Nucleus accumbens (tissue), 56 donors: ENCODE results near the gene EYA2.

Source experiments
- DNase-seq, 56 donors: peaks; one replicate each; lab custom pipeline; 2025; lab: John Stamatoyannopoulos, UW

The EYA2 gene

DNA sequence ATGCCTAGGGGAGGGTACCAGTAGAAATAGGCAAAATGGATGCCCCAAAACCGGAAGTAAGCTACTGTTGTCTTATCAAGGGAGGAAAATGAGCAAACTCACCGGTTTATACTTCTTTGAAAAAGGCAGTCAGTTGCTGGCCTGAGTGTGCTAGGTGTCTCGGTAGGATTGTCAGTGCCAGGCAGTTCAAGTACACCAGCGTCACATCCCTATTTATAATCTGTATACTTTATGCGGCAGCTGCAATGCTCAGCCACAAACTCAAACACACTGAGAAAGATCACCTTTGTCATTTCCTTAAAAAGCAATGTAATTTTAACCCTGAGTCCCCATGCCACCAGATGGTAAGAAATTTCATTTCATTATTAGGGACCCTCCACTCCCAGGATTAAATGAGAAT is 196.2 kb downstream of the EYA2 start:
- no peak for DNase-seq

DNA sequence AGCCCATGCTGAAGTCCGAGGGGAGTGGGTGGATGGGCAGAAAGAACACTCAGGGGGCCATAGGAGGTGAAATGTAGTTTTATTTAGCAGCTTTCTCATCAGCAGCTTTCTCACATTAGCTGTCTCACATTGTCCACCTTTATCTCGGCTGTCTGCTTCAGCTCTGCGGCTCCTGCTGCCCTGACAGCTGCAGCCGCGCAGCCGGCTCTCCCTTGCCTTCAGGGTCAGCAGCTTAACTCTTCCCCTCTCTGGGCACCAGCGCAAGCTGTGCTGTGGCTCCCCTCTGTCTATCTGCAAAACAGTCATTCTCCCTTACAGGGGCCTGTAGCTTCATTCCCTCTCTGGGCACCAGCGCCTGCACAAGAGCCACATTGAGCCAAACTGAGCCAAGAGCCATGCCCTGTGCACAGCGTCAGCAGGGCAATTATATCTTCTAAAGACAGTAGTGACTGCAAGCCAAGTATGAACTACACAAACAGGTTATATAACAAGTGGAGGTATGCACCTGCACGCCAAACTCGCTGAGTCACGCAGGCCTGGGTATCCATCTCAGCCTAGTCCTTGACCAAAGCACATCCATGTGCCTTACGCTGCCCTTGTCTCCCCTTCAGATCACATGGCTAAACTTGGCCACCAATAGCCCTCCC is 198.8 kb downstream of the EYA2 start:
- DNase-seq, result no peak

DNA sequence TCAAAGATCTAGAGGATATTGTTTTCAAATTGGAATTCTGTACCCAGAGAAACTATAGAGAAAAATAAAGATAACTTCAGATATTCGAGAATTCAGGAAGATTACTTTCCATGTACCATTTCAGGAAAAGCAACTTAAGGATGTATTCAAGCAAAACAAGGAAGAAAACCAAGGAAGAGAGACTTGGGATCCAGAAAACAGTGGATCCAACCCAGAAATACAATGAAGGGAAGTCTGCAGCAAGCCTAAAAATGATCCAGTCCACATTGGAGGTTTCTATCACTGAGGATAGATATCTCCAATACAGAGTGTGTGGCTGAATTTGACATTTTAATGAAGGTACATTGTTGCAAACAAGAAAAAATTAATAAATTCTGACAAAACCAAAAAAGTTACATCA is 201.0 kb downstream of the EYA2 start:
- no peak for DNase-seq

DNA sequence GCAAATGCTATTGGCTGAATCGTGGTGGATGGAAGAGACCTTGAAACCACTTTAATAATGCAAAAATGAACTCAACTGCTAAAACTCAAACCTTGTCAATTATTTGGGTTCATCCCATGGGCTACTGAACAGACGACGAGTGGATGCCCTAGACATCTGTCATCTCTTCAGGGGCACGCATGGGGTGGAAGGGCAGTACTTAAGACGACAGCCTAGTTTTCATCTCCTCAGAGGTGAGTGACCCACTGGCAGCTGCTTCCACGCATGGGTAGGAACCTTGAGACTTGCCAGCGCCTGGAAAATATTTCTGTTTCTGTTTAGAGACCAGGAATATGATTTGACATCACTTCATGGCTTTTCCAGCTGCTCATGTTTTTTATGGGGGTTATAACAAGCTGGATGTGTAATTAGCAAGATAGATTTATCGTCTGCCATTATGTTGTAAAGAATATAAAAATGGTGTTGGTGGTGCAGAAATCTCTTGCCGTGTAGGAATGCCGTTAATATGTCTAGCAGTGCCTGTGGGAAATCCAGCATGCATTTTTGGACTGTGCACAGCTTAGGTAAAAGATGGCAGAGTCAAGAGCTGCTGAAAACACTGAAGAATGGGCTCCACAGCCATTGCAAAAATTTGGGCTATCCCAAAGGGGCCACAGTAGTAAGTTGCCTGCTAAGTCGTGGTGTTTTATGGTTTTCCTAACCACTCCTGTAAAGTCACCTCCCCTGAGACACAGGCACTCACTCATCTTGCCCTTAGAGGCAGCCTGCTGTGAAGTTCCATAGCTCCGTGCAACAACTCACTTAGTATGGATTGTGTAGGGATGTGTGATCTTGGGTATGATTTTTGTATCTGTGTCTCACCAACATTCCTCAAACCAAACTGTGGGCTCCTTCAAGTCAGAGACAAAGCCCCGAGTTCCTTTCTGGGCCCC is 203.3 kb downstream of the EYA2 start:
- DNase-seq, result no peak

DNA sequence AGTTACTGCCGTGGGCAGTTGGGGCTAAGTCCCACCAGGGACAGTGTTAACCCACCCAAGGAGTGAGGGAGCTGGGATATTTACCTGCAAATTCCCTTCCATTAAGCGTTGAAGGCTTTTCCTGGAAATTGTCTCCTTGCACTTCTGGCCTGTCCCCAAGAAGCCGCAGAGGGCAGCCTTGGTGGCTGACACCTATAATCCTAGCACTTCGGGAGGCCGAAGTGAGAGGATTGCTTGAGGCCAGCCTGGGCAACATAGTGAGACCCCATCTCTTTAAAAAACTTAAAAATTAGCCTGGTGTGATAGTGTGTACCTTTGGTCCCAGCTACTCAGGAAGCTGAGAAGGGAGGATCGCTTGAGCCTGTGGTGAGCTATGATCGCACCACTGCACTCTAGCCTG is 204.4 kb downstream of the EYA2 start:
- DNase-seq, result no peak

DNA sequence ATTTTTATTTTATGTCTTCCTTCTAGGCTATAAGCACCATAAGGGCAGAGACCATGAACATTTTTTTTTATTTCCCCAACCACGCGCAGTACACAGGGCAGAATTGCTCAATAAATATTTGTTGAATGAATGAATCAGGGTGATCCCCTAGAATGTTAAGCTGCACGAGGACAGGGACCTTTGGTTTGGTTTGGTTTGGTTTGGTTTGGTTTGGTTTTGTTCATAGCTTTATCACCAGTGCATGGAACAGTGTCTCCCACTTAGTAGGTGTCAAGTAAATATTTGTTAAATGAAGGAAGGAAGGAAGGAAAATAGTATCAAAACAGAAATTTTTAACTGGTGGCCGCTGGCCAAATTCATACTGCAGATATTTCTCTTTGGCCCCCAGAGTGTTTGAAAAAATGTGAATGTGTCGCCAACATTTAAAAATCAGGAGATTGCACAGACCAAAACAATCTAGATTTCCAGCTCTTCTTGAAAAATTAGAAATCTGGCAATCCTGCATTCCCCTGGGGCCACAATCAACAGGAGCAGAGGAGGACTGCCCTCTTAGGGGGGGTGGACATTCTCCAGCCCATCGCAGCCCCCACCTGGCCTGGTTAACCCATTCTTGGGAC is 205.3 kb downstream of the EYA2 start:
- no peak for DNase-seq

DNA sequence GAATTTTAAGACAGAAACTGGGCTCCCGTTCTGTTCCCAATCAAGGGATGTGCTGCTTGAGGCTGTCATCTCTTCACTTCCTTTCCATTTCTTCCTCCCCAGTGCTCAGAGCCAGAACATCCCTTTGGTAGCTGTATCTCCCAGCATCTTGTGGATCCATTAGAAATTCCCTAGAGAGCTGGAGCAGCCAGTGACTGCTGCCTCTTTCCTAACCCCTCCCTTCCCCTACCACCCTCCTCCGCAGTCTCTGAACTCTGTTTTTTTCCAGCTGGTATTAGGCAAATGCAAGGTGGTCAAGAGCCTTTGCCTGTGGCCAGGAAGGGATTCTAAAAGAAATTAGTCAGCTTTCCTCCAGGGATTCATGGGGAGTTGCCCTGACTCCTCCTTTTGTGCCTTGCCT is 208.0 kb downstream of the EYA2 start:
- no peak for DNase-seq

DNA sequence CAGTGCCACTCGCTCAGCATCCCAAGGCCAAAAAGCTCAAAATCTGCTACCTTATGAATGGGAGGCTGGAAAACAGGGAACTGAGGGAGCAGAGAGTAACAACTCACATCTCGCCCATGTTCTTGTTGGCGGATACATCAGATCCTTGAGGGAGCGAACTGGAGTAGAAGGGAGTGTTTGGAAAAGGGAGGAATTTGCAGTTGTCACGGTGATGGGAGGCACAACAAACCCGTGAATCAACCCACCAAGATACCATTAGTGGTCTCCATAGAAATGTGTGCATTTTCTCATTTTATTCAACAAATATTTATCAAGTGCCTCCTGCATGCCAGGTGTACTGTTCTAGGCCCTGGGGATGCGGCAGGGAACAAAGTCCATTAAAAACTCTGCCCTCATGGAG is 212.1 kb downstream of the EYA2 start:
- DNase-seq, result no peak

DNA sequence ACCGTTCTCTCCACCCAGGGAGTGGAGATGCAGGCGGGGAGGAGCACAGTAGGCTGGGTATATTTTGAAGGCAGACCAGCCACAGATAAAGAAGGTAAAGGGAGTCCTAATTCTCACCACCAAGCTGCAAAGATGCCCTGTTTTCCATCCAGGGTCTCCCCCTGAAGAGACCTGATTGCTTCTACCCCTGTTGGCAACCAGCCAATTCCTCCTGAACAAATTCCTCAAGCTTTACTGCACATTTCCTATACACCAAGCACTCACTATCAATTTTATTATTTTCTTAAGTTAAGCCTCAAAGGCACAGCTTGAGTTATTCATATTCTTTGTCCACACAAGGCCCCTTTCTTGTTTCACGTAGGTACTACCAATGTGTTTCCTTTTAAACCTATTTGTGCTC is 214.4 kb downstream of the EYA2 start:
- no peak for DNase-seq

DNA sequence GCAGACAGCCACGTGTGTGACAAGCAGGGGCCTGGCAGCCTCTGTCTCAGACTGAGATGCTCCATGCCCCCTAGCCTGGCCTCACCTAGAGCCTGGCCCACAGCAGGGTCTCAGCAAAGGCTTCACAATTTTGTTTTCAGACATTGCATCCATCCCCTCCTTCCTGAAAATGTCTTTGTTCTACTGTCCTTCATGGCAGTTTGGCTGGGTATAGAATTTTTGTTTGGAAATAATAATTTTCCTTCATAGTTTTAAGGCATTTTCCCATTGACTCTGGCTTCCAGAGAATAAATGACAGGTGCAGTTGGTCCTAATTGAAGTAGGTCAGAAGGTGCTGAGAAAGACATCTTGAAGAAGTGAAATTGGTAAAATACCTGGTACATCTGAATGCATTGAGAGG is 216.2 kb downstream of the EYA2 start:
- no peak for DNase-seq

DNA sequence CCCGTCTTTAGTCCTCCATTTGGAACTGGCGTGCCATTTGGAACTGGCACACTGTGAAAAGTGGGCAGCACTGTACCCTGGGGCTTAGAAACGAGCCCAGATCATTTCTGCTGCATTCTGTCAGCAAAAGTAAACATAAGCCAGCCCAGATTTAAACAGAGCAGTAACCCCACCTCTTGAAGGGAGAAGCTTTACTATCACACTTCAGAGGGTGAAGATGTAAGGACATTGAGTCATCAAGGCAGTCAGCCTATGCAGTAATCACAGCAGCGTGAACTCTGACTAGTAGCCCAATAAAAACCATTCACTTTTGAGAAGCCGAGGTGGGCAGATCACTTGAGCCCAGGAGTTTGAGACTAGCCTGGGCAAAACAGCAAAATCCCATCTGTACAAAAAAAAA is 216.9 kb downstream of the EYA2 start:
- no peak for DNase-seq

DNA sequence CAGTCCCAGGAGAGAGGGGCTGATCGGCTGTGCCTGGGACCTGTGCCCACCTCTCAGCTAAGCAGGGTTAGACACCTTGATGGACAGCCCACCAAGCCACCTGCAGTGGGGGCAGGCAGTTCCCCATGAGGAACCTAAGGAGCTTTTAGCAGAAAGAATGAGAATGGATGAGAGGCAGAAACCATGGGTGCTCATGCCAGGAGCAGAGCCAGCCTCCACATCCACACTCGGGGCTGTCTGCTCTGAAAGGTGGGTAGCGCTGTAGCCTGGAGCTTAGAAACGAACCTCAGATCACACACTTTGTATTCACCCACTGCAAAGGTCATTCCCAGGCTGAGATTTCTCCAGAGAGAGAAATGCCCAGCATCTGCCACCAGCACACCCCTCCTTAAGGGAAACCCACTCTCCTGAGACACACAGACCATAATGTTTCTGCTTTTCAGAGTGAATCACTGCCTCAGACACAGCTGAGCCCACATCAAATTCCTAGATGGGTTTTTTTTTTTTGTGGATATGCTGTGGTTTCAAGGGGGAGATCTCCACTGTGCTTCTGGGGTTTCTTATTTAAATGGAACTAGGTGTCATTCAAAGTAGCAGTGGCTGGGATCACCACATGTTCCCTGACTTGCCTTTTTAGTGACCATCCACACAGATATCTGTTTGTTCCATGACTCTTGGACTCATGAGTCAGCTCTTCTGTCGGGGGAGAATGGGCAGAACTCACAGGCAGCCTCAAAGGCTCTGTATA is 218.9 kb downstream of the EYA2 start:
- DNase-seq, result no peak

DNA sequence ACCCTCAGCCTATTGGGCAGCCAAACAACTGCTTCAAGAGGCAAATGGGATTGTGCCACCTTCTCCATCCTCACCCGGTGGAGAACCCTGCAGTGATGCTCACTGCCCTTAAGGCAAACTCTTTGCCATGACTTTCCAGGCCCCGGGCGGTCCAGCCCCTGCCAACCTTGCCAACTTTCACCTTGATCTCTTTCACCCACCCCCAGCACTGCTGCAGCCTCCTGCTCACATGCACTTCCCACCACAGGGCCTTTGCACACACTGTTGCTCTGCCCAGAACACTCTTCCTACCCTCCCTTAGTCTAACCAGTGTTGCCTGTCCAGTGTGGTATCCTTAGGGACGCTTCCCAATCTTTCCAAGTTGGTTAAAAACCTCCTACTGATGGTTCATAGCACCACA is 221.1 kb downstream of the EYA2 start:
- no peak for DNase-seq

DNA sequence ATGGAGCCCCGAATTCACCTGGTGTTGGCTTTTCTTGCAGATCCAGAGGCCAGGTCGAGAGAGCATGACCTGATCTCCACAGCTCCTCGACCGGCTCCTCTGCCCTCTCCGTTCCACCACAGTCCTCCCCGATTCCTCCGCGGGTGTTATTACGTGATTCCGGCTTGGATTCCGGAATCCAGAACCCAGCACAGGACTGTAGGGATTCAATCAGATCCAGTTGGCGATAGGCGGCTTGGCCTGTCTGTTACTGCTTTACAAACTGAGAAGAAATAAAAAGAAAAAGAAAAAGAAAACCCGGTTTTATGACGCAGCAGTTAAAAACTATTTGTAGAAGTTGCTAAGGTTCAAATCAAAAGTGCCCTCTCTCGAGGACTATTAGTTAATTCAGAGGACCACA is 222.7 kb downstream of the EYA2 start:
- no peak for DNase-seq

DNA sequence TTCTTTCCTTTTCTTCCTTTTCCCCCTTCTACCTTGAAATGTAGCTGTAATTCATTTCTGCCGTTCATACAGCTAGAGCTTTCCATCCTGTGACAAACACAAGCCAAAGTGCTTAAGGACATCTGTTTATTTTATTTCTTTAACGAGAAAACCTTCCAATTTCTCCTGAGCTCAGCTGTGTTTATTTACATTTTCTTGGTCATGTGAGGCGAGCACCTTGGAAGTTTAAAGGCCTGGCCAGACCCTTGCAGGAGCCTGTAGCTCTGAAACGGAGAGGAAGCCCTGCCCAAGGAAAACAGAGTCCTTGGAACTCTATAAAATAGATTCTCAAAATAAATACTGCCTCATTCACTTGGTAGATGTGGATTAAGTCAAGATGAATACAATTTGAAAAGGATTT is 223.1 kb downstream of the EYA2 start:
- DNase-seq, result no peak

DNA sequence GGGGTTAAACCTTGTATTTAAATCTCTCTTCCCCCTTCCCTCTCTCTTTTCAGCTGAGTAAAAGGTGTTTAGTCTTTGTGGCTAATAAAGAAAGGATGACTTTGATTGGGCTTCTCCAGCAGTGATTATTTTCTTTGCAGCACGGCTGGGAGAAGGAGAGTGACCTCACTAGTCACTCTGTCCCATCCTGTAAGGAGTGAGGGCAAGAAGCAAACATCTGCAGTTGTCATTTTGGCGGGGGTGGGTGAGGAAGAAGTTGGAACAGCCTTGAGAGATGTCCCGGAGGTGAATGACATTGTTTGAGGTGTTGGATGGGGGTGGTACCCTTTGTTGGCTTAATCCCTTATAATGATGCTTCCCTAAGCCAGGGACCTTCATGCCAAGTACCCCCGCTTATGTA is 223.6 kb downstream of the EYA2 start:
- no peak for DNase-seq

DNA sequence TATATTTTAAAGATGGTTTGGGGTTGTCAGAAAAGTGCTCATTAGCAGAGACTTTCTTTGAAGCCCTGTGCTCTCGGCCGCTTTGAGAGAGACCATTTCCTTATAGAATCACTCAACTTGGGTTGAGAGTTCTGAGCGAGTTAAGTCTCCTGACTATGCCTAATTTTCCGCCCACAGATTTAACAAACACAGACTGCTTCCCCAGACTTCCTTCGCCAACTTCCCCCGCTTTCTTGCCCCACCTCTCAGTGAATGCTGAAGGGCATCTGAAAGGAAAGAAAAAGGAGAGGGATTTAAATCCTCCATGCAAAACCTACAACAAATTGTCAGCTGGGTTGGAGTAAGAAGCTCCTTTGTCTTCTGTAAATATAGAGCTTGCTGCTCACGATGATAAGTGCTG is 224.0 kb downstream of the EYA2 start:
- DNase-seq, result no peak

DNA sequence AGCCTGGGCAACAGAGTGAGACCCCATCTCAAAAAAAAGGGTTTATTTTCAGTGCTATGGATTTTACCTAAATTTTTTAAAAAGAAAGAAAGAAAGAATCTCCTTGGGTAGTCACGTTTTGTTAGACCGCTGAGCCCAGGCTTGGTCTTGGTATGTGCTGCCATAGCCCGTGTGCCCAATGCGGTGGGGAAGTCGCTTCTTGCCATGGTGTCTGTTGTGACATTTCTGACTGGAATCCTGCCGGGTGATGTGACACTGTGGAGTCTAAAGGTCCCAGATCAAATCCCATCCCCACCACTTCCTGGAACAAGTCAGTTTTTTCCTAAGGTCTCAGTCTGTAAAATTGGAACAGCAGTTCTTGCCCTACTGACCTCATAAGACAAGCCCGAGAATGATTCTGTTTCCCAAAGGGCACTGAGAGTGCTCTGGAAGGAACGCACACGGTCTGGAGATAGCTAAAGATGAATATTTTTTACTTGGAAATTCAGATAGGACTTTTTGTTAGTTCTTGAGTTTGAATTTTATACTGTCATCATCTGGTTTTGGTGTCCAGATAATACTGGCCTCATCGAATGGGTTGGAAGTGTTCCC is 225.8 kb downstream of the EYA2 start:
- no peak for DNase-seq

DNA sequence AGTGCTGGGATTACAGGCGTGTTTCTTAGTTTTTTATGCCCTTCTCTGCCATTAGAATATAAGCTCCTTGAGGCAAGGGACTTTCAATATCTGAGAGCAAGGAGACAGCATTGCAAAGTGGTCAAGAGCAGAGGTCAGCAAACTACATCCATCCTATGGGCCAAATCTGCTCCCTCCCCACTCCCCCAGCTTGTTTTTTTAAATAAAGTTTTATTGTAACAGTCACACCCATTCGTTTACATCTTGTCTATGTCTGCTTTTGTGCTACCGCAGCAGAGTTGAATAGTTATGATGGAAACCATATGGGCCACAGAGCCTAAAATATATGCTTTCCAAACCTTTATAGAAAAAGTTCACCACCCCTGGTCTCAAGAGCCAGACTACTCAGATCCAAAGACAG is 227.9 kb downstream of the EYA2 start:
- no peak for DNase-seq

DNA sequence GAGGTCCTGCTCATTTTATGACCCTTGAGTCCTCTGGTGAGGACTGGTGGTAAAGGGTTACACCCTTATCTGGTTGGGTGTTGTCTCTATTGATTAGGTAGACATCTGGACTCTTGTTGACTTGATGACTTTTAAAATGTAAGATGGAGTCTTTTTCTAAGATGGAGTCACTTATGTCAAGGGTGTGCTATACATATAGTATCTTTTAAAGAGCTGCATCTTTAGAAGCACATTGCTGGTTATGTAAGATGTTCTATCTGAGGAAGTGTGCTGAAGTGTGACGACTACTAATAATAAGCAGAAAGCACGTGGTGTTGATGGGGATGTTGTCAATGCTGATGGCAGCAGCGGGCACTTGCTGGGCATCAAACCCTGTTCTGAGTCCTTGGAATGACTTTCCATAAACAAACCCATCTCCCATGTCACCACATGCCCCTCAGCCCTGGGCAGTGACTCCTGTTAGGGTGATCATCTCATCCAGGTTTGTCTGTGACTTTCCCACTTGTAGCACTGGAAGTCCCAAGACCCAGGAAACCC is 229.6 kb downstream of the EYA2 start:
- DNase-seq, result peak in 1 of 56 donors; percentile 12

DNA sequence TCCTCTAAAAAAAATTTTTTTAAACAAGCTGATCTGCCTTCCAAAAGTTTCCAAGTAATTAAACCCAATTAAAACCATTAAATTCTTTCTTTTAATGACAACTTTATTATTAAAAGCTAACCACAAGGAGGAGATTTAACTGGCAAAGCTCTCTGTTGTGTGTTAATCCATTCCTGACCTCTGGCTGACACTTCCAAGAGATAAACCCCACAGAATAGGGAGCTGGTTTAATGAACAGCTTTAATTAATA is 230.8 kb downstream of the EYA2 start:
- DNase-seq, result no peak
